K562 treated with DMSO at 1 percent for 4 hours (cell line): ENCODE results near the gene ADCY9. TPM values are rescaled to one million over a fixed set of nuclear protein-coding genes. Genes with fewer than 3 reads are reported as not detected.

ENCODE experiments used
- total RNA-seq: library from RNA; unstranded; fragments of 300-600 nt; gene quantifications from 2 replicates; pipeline ENCODE4 v1.2.3, GENCODE V29; 2022; ENCODE audit not compliant: insufficient read depth

ADCY9 gene
- total RNA-seq, result 0.10 and 0.14 TPM in 2 replicates

DNA sequence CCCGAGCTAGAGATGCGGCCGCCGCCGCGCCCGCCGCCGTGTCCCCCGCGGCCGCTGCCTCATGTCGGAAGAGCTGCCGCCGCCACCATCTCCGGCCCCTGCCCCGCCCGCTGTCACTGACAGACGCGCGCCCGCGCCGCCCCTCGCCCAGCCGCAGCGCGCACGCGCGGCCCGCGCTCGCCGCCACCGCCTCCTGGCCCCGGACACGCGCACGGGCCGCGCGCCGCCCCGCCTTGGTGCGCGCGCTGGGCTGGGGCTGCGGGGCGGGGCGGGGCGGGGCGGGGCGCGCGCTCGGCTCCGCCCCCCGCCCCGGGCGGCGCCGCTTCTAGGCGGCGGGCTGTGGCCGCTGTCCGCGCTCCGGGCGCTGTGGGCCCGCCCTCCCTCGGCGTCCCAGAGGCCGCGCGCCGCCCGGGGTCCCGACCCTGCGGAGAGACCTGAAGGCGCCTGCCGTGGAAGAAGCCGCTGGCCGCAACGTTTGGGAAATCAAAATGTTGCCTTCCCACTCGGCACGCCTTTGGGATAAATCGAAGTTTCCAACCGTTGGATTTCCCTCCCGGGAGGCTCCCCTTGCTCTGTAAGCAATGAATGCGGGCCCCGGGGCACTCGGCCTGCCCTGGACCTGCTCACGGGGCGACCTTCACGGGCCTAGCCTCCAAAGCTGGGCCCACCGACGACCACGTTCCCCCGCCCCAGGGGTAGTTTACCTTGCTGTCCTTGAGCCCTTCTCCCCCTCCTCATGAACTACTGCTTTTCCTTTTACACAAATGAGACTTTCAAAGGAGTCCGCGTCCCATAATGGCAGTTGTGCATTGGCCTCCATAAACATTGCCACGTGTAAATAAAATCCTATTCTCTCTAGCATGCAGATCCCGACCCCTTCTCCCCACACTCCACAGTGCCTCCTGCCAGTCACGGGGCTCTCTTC lies at the start of gene ADCY9:
Gene ADCY9, minus strand, starts transcription at position 118 of the 925 bp plus-strand sequence. CDS start 1,000 bp downstream, outside the sequence.

Other genes starting within 250 kb of the ADCY9 start
- 10.9 and 14.2 TPM in 2 replicates for gene CREBBP, start 235.7 kb downstream of the ADCY9 start, total RNA-seq
- gene SRL, start 125.6 kb upstream of the ADCY9 start, total RNA-seq, result not detected in 2 replicates
- 3.4 and 3.7 TPM in 2 replicates for gene TFAP4, start 156.6 kb upstream of the ADCY9 start, total RNA-seq
- gene GLIS2, start 199.6 kb upstream of the ADCY9 start, total RNA-seq, result 11.9 and 15.1 TPM in 2 replicates
- gene PAM16, start 234.9 kb upstream of the ADCY9 start, total RNA-seq, result 106 and 116 TPM in 2 replicates